Stimulated activated CD4-positive, alpha-beta T cell treated with anti-CD3 and anti-CD28 coated beads, Interleukin-15, amount 100 ng/mL, for 24 hours (primary cell): ENCODE results near the gene SLC25A22.

Source experiments
- DNase-seq: peaks from one replicate; pipeline ENCODE4 v3.0.0-alpha.2; 2020

SLC25A22 gene

DNA sequence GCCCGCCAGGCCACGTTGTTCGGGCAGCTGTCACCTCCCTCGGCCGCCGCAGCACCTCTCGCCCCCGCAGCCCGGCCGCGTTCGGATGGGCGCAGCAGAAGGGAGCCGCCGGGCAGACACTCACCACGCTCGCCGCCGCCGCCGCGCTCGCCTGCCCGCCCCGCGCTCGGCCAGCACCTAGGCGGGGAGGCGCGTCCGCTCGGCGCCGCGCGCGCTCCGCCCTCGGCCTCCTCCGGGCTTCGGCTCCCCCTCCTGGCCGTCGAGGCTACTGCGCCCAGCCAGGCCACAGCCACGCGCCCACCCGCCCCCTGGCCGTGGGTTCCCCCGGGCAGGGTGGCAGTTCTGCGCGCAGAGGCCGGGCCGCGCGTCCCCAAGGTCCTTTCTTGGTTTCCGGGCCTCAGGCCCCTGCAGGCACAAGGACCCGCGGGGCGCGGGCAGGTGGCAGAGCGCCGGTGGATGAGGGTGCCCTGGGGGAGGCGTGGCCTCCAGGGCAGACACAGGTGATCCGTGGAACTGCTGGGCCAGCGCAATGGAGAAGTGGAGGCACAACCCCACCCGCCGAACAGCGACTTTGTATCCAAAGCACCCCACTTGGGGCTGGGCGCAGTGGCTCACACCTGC, at the start of gene SLC25A22:
Gene SLC25A22 (minus strand): TSS at position 189 of the 621 bp plus-strand sequence. CDS start 3,275 bp downstream, outside the sequence.
- peak; percentile 91 for DNase-seq

DNA sequence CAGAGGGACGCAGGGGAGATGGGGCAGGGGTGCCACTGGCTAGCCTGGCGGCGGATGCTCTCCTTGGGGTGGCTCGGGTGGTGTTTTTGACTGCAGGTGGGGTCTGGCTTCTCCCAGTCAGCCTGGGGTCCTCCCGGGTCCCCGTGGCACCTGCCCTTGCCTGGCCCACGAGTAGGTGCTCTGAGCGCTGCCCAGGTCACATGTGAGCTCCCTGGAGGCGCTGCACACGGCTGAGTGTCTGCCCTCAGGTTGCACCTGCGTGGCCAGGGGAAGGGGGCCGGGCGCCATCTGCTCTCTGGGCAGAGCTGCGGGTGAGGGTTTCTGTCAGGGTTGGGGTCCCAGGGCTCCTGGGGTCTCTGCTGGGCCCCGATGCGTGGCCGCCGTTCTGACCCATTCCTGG, 49.8 kb upstream of the SLC25A22 start:
- DNase-seq = no peak

DNA sequence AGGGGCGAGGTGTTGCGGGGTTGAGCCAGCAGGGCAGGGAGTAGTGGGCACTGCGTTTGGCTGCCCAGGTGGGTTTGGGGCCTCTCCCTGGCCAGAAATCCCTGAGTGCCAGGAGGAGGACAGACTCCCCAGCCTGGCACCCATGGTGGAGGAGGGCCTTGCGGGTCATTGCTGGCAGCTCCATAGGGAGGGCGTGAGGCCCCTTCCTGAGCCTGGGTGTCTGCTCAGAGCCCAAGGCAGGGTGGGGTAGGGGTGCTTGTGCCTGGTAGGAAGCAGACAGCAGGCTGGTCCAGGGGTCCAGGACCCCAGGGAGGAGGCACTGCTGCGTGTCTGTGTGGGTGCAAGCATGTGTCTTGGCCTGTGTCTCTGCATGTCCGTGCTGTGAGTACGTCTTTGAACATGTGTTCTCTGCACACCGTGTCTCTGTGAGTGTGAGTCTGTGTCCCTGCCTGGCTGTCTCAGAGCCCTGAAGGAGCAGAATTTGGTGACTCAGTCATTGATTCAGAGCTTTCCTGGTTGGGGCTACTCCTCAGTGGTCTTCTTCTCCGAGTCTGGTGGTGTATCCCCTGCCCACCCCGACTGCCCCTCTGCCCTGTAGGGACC, 48.5 kb upstream of the SLC25A22 start:
- DNase-seq = no peak

DNA sequence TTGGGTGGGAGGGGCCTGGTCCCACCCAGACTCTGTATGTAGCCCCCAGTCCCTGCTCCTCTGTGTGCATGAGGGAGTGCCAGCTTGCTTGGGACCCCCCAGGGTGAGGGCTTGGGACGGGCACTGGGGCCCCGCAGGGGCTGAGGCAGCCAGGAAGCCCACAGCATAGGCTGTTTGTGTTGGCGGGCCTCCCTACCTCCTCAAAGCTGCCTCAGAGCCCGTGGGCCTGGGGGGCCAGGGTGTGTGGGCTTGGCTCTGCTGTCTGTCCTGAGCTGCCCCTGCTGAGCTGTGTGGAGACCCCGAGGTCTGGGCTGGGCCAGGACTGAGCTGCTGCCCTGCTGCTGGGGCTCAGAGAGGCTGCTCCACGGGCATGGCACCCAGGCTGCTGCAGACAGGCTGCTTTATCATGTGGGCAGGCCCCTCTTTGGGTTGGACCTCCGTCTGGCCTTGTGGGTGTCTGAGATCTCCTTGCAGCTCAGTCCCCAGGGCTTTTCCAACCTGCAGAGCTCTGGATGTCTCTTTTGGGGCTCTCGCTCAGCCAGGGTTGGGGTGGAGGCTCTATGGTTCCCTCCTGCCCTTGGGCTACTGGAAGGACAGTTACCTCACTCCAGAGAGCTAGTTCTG, 47.9 kb upstream of the SLC25A22 start:
- no peak for DNase-seq

DNA sequence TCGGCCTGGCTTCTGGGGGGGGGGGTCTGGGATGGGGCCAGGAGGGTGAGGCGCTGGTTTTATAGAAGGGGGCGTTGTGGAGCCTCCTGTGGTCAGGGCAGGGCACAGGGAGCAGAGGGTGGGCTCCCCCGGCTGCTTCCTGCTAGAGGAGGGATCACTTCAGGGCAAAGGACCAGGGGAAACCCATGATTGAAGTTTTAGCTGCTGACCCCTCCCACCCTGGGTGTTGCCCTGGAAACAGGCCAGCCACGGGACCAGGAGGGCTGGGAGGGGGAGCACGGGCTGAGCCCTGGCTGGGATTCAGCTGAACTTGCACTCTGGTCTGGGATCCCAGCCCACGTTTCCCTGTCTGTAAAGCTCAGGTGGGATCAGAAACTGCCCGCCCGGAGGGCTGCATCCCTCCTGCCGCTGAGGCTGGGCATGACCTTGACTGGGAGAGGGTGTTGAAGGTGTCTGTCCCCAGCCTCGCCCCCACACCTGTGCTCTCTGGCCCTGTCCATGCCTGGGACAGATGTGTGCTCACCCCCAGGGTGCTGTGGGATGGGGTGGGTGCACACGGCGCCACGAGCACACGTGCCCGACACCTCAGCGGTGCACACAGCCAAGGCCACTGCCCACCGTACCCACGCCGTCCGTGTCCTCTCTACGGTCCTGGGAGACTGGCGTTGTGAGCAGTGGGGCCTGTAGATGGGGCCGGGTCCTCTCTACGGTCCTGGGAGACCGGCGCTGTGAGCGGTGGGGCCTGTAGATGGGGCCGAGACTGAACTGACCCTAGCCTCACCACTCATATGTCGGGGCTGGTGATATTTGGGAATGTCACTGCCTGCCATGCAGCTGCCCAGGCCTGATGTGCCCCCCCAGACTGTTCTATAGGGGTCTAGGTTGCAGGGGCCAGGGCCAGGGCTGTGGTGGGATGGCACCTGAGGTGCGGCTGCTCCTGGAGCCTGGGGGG, 46.9 kb upstream of the SLC25A22 start:
- no peak for DNase-seq

DNA sequence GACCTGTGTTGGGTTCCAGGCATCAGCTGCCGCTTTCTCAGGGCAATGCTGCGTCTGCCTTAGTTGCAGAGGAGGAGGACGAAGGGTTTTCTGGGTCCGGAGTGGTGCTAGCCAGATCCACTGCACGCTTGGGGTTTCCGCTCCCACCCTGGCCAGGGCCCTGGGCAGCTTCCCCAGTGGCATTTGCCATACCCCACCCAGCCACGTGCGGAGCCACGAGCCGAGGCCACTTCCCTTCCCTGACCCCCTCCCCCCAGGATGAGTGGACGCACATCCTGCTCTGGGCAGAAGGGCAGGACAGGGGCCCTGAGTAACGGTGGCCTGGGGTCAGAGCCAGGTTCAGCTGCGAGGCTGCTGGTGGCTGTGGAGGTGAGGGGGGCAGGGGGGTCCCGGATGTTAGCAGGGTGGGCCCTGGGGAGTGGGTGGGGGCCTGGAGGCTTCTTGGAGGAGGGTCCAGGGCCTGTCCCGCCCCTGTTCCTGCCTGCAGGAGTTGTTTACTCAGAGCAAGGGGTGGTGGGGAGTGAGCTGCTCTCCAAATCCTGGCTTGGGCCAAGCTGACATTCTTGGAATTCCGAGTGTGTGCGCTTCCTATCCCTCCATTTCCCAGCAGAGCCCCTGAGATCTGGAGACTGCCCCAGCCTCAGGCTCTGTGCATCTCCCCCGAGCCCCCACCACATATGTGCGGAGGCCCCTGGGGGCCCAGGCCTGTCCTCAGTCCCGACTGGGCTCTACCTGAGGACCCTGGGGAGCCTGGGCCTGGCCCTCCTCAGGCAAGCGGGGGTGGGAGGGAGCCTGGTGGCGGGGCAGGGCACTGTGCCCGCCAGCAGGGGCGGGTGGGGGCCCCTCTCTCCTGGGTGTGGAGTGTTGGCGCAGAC, 46.0 kb upstream of the SLC25A22 start:
- no peak for DNase-seq

DNA sequence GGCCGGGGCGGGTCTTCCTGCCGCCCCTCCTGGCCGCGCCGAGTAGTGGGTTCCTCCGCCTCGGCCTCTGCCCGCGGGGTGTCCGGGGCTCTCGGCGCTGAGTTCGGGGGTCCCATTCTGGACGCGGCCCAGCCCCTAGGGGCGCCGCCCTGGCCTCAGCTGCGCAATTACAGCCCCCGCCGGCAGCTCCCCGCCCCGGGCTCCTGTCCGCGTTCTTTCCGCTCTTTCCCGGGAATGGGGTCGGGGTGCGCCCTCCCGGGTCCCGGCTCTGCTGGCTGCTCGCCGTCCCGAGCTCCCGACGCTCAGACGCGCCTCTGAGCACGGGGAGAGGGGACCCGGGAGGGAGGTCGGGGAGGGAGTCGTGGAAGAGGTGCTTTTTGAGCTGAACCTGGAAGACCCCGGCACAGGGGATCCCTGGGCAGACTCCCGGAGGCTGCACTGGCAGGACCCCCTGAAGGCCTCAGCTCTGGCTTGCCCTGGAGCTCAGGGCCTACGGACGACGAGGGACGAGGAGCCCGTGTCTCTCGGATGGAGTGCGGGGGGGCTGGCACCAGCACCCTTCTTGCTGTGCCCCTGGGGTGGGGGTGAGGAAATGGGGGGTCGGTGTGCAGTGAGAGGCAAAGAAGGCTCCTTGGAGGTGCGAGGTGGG, 45.1 kb upstream of the SLC25A22 start:
- no peak for DNase-seq

DNA sequence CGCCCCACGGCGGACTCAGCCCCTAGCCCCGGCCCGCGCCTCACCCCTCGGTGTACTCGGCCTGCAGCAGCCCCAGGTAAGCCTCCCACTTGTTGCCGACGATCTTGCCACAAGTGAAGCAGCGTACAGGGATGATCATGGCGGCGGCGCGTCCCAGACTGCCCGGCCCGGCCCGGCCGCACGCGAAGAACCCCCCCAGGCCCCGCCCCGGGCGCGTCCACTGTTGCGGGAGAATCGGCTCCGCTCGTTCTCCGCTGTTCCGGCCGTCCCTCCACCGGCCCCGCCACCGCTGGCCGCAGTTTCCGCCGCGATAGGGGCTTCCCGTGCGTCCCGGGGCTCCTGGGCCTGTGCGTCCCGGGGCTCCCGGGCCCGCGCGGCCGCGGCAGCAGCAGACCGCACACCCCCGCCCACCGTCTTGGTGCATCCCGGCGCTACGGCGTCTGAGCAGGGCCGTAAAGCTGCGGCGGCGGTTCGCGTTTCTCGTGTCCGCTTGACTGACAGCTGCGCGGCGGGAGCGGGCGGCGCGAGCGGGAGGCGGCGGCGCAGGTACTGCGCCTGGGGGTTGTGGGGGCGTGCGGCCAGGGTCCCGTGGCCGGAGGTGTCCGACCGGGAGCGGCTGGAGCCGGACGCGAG, 44.4 kb upstream of the SLC25A22 start, which contains the start of the genes POLR2L and TSPAN4:
Gene POLR2L (minus strand): TSS at position 160 of the 633 bp plus-strand sequence. CDS start 21 bp downstream, at position 139.
Gene TSPAN4 (plus strand): TSS at position 483 of the 633 bp plus-strand sequence. CDS start 7,453 bp downstream, outside the sequence.
- DNase-seq = peak; percentile 93

DNA sequence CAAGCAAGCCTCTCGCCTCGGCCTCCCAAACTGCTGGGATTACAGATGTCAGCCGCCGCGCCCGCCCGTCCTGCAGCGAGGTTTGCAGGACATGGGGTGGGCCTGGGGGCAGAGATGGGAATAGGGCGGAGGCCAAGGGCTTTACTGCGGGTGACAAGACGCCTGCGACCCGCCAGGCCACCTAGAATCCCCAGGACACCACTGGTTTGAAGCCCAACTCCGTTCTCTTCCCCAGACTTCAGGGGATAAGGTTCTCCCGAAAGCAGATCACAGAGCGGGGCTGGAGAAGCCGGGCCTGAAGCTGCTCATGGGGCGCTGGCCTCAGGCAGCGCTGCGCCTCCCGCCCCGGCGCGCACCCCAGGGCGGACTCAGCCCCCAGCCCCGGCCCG, 43.9 kb upstream of the SLC25A22 start:
- no peak for DNase-seq

DNA sequence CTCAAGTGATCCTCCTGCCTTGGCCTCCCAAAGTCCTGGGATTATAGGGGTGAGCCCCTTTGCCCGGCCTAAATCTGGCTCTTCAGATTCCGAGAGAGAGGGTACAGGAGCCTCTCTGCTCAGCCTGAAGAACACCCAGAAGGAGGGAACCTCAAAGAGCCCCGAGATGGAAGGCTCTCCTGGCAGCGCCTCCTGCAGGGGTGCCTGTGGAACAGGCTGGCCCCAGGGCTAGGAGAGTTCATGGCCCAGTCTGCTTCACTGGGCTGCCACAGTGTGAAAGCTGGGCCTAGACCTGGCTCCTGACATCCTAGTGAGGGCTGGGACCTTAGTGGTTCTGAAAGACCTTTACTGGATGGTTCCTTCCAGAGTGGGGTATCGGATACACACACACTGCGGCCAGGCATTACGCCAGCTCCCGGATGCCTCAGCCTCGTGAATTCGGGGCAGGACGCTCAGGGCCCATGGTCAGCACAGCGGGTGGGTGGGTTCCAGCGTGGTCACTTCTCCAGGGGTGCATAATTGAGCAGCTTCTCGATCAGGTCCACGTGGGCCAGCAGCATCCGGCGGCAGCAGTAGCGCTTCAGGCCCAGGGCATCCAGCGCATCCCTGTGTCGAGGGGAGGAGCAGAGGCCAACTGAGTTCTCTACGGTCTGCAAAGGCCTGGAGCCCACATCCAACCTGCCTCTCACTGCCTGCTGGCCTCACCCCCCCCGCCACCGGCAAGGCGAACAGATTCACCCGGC, 42.0 kb upstream of the SLC25A22 start:
- no peak for DNase-seq

DNA sequence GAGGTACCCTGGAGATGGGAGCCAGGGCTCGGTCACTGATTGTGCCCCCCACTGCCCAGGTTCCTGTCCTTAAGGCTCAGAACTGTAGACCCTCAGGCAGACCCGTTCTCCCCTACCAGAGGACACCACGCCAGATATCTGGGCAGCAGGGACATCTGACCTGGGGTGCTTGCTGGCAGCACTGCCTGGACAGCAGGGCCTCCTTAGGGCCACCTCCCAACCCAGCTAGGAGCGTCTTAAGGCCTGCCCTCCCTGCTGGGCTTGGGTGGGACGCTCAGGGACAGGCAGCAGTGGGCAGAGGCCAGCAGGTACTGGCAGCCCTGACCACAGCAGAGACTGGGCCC, 41.2 kb upstream of the SLC25A22 start:
- DNase-seq = no peak

DNA sequence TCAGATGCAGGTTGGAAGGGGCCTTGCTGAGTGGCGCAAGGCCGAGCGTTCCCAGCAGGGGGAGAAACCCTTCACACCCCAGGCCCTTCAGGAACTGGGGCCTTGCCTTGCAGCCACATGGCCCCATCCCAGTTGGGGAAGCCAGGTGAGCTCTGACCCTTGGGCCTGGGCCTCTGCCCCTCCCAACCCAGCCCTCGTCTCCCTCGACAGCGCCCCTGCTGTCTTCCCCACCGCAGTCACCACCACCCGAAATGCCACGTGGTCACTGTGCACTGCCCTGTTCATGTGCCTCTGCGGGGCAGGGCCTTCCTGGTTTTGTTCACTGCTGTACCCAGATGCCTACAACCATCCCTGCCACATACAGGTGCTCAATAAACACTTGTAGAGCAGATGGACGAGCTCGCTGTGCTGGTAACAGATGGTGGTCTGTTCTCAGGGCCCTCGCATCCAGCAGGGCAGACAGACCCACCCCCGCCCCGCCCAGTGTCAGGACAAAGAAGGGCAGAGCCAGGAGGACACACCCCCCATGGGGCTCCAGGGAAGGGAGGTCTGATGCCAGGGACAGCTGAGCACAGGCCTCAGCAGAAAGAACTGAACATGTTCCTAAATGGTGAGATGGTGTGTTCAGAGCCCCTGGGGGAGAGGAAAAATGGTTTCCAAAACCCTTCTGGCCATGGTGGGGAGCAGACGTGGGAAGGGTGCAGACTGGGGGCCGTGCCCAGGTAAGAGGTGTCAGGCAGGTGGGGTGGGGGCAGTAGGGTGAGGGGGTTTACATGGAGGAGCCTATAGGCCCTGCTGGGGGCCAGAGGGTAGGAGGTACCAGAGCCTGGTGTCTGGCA, 40.6 kb upstream of the SLC25A22 start:
- no peak for DNase-seq

DNA sequence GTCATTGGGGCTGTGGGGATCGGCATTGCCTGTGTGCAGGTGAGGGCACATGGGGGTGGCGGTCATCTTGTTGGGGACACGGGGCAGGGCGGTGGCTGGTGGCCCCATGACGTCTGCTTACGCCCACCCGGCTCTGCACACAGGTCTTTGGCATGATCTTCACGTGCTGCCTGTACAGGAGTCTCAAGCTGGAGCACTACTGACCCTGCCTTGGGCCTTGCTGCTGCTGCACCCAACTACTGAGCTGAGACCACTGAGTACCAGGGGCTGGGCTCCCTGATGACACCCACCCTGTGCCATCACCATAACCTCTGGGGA, 39.9 kb upstream of the SLC25A22 start:
- no peak for DNase-seq

DNA sequence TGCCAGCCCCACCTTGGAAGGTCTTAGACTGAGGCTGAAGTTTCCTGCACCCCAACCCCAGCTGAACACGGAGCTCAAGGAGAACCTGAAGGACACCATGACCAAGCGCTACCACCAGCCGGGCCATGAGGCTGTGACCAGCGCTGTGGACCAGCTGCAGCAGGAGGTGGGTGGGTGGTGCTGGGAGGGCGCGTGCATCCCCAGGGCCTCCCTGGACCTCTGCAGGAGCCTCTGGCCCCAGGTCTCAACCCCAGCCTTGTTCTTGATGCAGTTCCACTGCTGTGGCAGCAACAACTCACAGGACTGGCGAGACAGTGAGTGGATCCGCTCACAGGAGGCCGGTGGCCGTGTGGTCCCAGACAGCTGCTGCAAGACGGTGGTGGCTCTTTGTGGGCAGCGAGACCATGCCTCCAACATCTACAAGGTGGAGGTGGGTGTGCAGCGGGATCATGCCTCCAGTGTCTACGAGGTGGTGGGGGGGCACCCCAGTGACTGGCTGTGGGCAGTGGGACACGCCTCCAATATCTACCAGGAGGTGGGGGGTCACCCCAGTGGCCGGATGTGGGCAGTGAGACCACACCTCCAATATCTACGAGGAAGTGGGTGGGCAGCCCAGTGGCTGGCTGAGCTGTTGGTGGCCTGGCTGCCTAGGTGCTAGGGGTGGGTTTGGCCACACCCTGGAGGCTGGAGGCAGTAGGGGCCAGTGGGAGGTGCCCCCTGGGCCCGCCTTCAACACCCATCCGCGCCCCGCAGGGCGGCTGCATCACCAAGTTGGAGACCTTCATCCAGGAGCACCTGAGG, 39.3 kb upstream of the SLC25A22 start:
- DNase-seq = no peak

DNA sequence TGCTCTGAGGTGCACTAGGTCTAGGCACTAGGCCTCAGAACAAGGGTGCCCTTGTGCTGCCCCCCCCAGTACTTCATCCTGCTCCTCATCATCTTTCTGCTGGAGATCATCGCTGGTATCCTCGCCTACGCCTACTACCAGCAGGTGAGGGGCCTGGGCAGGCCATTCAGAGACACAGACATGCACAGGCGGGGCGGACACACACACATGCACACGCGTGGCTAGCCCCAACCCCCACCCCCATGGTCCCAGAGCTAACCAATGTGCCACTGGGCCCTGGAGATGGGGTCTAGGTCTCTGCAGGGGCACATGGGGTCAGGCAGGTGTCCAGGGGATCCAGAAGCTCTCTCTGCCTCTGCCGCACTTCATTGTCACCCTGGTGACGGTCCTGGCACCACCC, 38.6 kb upstream of the SLC25A22 start:
- DNase-seq = no peak

DNA sequence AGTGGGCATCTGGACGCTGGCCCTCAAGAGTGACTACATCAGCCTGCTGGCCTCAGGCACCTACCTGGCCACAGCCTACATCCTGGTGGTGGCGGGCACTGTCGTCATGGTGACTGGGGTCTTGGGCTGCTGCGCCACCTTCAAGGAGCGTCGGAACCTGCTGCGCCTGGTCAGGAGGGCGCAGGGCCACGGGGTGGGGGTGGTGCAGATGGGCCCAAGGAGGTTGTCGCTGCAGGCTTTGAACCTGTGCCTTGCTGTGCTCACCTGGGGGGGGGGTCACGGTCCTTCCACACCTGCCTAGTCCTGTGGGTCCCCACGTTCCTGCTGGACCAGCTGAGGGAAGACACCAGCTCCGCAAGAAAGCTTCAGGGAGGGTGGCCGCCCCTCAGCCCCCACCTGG, 38.2 kb upstream of the SLC25A22 start:
- DNase-seq = no peak

DNA sequence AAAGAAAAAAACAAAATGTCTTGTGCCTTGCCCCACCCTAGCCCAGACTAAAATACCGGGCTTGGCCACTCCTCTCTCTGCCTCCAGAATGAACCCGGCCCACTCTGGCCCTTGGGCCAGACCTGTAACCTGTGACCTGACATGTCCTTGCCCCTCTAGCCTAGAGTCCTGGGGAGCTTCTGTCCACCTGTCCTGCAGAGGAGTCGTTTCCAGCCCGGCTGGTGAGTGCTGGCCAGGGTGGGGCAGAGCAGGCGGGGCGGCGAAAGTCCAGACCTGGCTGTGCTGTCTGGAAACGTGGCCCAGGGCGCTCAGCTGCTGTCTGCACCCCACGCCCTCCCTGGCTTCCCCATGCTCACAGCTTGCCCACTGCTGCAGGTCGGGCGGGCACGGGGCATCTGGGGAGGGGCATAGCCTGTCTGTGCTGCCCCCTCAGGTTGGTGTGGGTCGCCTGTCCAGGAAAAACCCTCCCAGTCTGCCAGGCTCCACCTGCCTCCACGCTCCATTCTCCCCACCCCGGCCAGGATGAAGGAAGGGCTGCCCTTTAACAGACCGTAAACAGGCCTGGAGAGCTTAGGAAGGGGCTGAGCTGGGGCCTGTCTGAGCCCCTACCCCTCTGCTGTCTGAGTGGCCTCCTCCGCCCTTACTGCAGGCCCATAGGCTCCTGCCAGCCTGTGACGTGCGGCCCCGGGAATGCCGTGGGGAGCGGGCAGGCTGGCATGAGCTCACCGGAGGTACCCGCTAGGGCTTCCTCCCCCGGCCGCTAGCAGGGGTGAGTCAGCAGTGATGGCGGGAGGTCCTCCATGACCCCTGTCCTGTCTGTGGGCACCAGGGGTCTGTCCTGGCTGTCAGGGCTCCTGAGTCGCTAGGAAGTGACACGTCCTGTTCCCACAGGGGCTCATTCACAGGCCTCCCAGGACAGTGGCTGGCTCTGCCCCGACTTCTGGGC, 36.6 kb upstream of the SLC25A22 start:
- no peak for DNase-seq
